Thyroid gland (tissue), 4 donors: Measurements from ENCODE around the gene GLS2. TPM values are rescaled to one million over a fixed set of nuclear protein-coding genes. Genes with fewer than 3 reads are reported as not detected.

ENCODE experiments used
- DNase-seq, 2 donors: peaks; one replicate each; pipeline ENCODE4 v3.0.0-alpha.2; 2019
- H3K27ac ChIP-seq, 3 donors: fragments of 200-600 bp; sonication (generic); 1 replicate in 2 of 3; 2 replicates in 1 of 3; pipeline ENCODE4 v1.5.1; 2016 to 2019; ENCODE audit warnings: mild to moderate bottlenecking in 1 of 3, moderate library complexity in 1 of 3
- H3K27me3 ChIP-seq: fragments of 200-600 bp; sonication (generic); one replicate; pipeline ENCODE4 v1.5.1; 2019
- H3K36me3 ChIP-seq, 2 donors: fragments of 200-600 bp; sonication (generic); one replicate each; pipeline ENCODE4 v1.5.1; 2016 to 2019
- H3K4me1 ChIP-seq, 2 donors: fragments of 200-600 bp; sonication (generic); one replicate each; pipeline ENCODE4 v1.5.1; 2017 to 2019
- H3K4me3 ChIP-seq, 3 donors: fragments of 200-600 bp; sonication (generic); replicated peaks in 1 of 3; 1 replicate in 2 of 3; 2 replicates in 1 of 3; pipeline ENCODE4 v1.5.1; 2016; ENCODE audit warnings: mild to moderate bottlenecking in 1 of 3
- H3K9me3 ChIP-seq: fragments of 200-600 bp; sonication (generic); one replicate; pipeline ENCODE4 v1.5.1; 2017
- CTCF ChIP-seq, 6 experiments: fragments of 200-600 bp in 3 of 6; fragments of 450-650 bp in 3 of 6; sonication (generic) in 3 of 6; IDR thresholded peaks; one replicate each; pipeline ENCODE4 v1.5.1; 2016 to 2019; ENCODE audit warnings: antibody characterized with exemption in 6 of 6, mild to moderate bottlenecking in 2 of 6, inconsistent platforms in 1 of 6, moderate library complexity in 1 of 6
- POLR2A ChIP-seq, 2 donors: fragments of 450-650 bp; IDR thresholded peaks; one replicate each; pipeline ENCODE4 v1.6.1; 2017; ENCODE audit warnings: antibody characterized with exemption in 2 of 2, mild to moderate bottlenecking in 2 of 2, moderate library complexity in 1 of 2
- WGBS, 2 donors: methylation state at CpG; one replicate each; pipeline ENCODE4 v1.1.5; 2017; 5-methylcytosine and 5-hydroxymethylcytosine counted together
- intact Hi-C: fragments of 100-400 bp; cut with DNase I; formaldehyde crosslinking; loops from one replicate; pipeline ENCODE4 v1.15.1; 2023
- total RNA-seq, 4 donors: library from RNA; depleted of rRNA; stranded (reverse); fragments of >200 nt; gene quantifications; one replicate each; pipeline ENCODE4 v1.2.3, GENCODE V29; 2016

Gene GLS2
- total RNA-seq, 4 donors from 2014 or later: 1.8 to 4.2 (median 2.7) TPM

GRCh38 chr12:56431288-56431687 is 56.7 kb downstream of the GLS2 start:
- no peak overlapping the region for H3K27ac ChIP-seq
- WGBS, 2 donors: 96 to 98% methylated on average over 11 of the region's 11 CpGs
- no peak overlapping the region for H3K4me3 ChIP-seq
- H3K36me3 ChIP-seq: no peaks in the 10 kb centered on the region
- no peaks in the 10 kb centered on the region for H3K4me1 ChIP-seq
- DNase-seq: no peak
- TF ChIP-seq POLR2A (IDR thresholded peaks at IDR 0.05) (no peak), CTCF (IDR thresholded peaks at IDR 0.05) (no peak)
- H3K27me3 ChIP-seq: no peaks in the 10 kb centered on the region
- intact Hi-C loops: no loop called here
- H3K9me3 ChIP-seq: no peaks in the 10 kb centered on the region

- no peaks in the 10 kb centered on the region for H3K9me3 ChIP-seq
- no peaks in the 10 kb centered on the region for H3K36me3 ChIP-seq
- 63 to 65% methylated on average over 3 of the region's 3 CpGs for WGBS, 2 donors
- no peaks in the 10 kb centered on the region for H3K4me1 ChIP-seq
- H3K27me3 ChIP-seq: no peaks in the 10 kb centered on the region
- no peak for TF ChIP-seq CTCF (IDR thresholded peaks at IDR 0.05)
- no peak for TF ChIP-seq POLR2A (IDR thresholded peaks at IDR 0.05)
- H3K27ac ChIP-seq: no peak overlapping the region
- no peak overlapping the region for H3K4me3 ChIP-seq
- no peak for DNase-seq
- intact Hi-C loops: no loop called here
These were observed 62.0 kb downstream of the GLS2 start for GRCh38 chr12:56425940-56426438.

GRCh38 chr12:56425193-56425592 is 62.8 kb downstream of the GLS2 start:
- H3K4me1 ChIP-seq: no peaks in the 10 kb centered on the region
- DNase-seq: no peak
- H3K36me3 ChIP-seq: no peaks in the 10 kb centered on the region
- H3K4me3 ChIP-seq: no peak overlapping the region
- H3K27me3 ChIP-seq: no peaks in the 10 kb centered on the region
- 77 to 83% methylated on average over 1 of the region's 1 CpG for WGBS, 2 donors
- TF ChIP-seq POLR2A (IDR thresholded peaks at IDR 0.05) (no peak), CTCF (IDR thresholded peaks at IDR 0.05) (no peak)
- no peaks in the 10 kb centered on the region for H3K9me3 ChIP-seq
- H3K27ac ChIP-seq: no peak overlapping the region
- intact Hi-C loops: no loop called here

Other genes with a start within 250 kb of the GLS2 start
- gene ANKRD52, start 229.8 kb downstream of the GLS2 start, total RNA-seq: 10 to 100 TPM; 15.9 to 22.3 (median 18.3) TPM
- gene COQ10A, start 221.2 kb downstream of the GLS2 start, total RNA-seq: 10 to 100 TPM; 11.3 to 28.7 (median 19.7) TPM
- gene CS, start 187.8 kb downstream of the GLS2 start, total RNA-seq: 100 to 1,000 TPM; 110 to 190 (median 118) TPM
- gene CNPY2, start 172.2 kb downstream of the GLS2 start, total RNA-seq: 100 to 1,000 TPM; 107 to 129 (median 124) TPM
- gene PAN2, start 154.2 kb downstream of the GLS2 start, total RNA-seq: 100 to 1,000 TPM in 3 of 4 donors, 10 to 100 TPM in 1; 95.7 to 148 (median 134) TPM
- 1 to 10 TPM in 1 of 4 donors, under 1 TPM in 1, not detected in 2; 0.67 to 1.1 TPM for gene IL23A, start 149.3 kb downstream of the GLS2 start, total RNA-seq
- gene STAT2, start 128.1 kb downstream of the GLS2 start, total RNA-seq: 100 to 1,000 TPM; 121 to 166 (median 146) TPM
- gene APOF, start 125.3 kb downstream of the GLS2 start, total RNA-seq: not detected
- 1 to 10 TPM; 4.6 to 7.6 (median 6.7) TPM for gene TIMELESS, start 38.7 kb downstream of the GLS2 start, total RNA-seq
- gene MIP, start 33.5 kb downstream of the GLS2 start, total RNA-seq: not detected
- 1 to 10 TPM; 2.8 to 4.6 (median 4.3) TPM for gene SPRYD4, start 19.6 kb downstream of the GLS2 start, total RNA-seq
- gene RBMS2, start 33.7 kb upstream of the GLS2 start, total RNA-seq: 10 to 100 TPM; 39.8 to 58.3 (median 50.2) TPM
- gene BAZ2A, start 142.2 kb upstream of the GLS2 start, total RNA-seq: 100 to 1,000 TPM in 1 of 4 donors, 10 to 100 TPM in 3; 61.7 to 122 (median 77.6) TPM
- gene ATP5F1B, start 157.8 kb upstream of the GLS2 start, total RNA-seq: 100 to 1,000 TPM; 310 to 557 (median 431) TPM
- 100 to 1,000 TPM; 101 to 132 (median 124) TPM for gene PTGES3, start 200.1 kb upstream of the GLS2 start, total RNA-seq
- 1,000 to 10,000 TPM; 1,034 to 1,717 (median 1,154) TPM for gene NACA, start 237.1 kb upstream of the GLS2 start, total RNA-seq